ENCODE results near the gene TBC1D17.

TBC1D17 gene

GRCh38 chr19:49854378-49855263, 22.9 kb upstream of the TBC1D17 start:
- Histone ChIP-seq H3K27ac (ENCODE audit: low read length) (no peak overlapping the region), H3K4me2 (ENCODE audit: low read depth, low read length) (no peak overlapping the region), H3K79me2 (ENCODE audit: low read length) (peaks cover 32% of the 10 kb centered on the region), H2AFZ (ENCODE audit: low read length) (no peak overlapping the region), H3K9ac (ENCODE audit: low read length) (no peak overlapping the region), H3F3A (ENCODE audit: insufficient read depth, low read length) (peaks cover 19% of the 10 kb centered on the region), H3K9me3 (replicated peaks; ENCODE audit: insufficient read depth, low read length) (no peaks in the 10 kb centered on the region), H3K27me3 (replicated peaks; ENCODE audit: insufficient read depth, low read length) (no peaks in the 10 kb centered on the region), H3K4me1 (ENCODE audit: low read length) (peaks cover 15% of the 10 kb centered on the region), H3K4me3 (ENCODE audit: low read length) (no peak overlapping the region), H3K9me2 (replicated peaks; ENCODE audit: insufficient read depth, low read length) (no peaks in the 10 kb centered on the region), H4K20me1 (ENCODE audit: insufficient read depth, low read length) (no peaks in the 10 kb centered on the region; the same call in 1 of the 2 replicates), H3K36me3 (replicated peaks; ENCODE audit: insufficient read depth, low read length) (no peaks in the 10 kb centered on the region)
- no peak for DNase-seq
- no peak for TF ChIP-seq EZH2phosphoT487 (IDR thresholded peaks at IDR 0.05; ENCODE audit: low read length)
- TF ChIP-seq CTCF (IDR thresholded peaks at IDR 0.05; ENCODE audit: low read length) = no peak
- TF ChIP-seq EZH2 (optimal IDR thresholded peaks at IDR 0.05; ENCODE audit: low read depth, low read length) = no peak

DNA sequence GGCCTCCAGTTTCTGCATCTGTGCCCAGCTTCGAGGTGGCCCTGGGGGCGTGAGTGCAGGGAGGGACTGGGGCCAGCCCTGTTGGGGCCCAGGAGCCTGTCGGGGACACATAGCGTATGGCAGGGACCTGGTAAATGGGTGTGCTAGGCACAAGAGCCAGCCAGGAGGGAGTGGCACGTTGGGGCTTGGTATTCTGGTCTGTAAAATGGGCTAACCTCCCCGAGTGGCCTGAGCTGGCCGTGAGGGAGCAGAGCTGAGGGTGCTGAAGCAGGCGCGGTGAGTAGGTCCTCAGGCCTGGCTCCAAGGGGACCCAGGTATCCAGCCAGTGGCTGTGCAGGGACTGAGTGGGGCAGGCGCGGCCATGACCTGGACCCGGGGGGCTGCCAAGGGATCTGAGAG, 22.2 kb upstream of the TBC1D17 start:
- H3K27me3 ChIP-seq (replicated peaks; ENCODE audit: insufficient read depth, low read length) = no peaks in the 10 kb centered on the region
- H3K9me2 ChIP-seq (replicated peaks; ENCODE audit: insufficient read depth, low read length) = no peaks in the 10 kb centered on the region
- H3K36me3 ChIP-seq (replicated peaks; ENCODE audit: insufficient read depth, low read length) = no peaks in the 10 kb centered on the region
- no peak for DNase-seq
- H3K9me3 ChIP-seq (replicated peaks; ENCODE audit: insufficient read depth, low read length) = no peaks in the 10 kb centered on the region
- H3K4me1 ChIP-seq (ENCODE audit: low read length) = peaks cover 12% of the 10 kb centered on the region
- no peak overlapping the region for H3K9ac ChIP-seq (ENCODE audit: low read length)
- H3K27ac ChIP-seq (ENCODE audit: low read length) = no peak overlapping the region
- peaks cover 19% of the 10 kb centered on the region for H3F3A ChIP-seq (ENCODE audit: insufficient read depth, low read length)
- no peak overlapping the region for H2AFZ ChIP-seq (ENCODE audit: low read length)
- no peak overlapping the region for H3K4me3 ChIP-seq (ENCODE audit: low read length)
- no peaks in the 10 kb centered on the region; the same call in 1 of the 2 replicates for H4K20me1 ChIP-seq (ENCODE audit: insufficient read depth, low read length)
- H3K79me2 ChIP-seq (ENCODE audit: low read length) = peaks cover 29% of the 10 kb centered on the region
- TF ChIP-seq EZH2 (optimal IDR thresholded peaks at IDR 0.05; ENCODE audit: low read depth, low read length) = no peak
- no peak for TF ChIP-seq EZH2phosphoT487 (IDR thresholded peaks at IDR 0.05; ENCODE audit: low read length)
- TF ChIP-seq CTCF (IDR thresholded peaks at IDR 0.05; ENCODE audit: low read length) = no peak
- H3K4me2 ChIP-seq (ENCODE audit: low read depth, low read length) = no peak overlapping the region

DNA sequence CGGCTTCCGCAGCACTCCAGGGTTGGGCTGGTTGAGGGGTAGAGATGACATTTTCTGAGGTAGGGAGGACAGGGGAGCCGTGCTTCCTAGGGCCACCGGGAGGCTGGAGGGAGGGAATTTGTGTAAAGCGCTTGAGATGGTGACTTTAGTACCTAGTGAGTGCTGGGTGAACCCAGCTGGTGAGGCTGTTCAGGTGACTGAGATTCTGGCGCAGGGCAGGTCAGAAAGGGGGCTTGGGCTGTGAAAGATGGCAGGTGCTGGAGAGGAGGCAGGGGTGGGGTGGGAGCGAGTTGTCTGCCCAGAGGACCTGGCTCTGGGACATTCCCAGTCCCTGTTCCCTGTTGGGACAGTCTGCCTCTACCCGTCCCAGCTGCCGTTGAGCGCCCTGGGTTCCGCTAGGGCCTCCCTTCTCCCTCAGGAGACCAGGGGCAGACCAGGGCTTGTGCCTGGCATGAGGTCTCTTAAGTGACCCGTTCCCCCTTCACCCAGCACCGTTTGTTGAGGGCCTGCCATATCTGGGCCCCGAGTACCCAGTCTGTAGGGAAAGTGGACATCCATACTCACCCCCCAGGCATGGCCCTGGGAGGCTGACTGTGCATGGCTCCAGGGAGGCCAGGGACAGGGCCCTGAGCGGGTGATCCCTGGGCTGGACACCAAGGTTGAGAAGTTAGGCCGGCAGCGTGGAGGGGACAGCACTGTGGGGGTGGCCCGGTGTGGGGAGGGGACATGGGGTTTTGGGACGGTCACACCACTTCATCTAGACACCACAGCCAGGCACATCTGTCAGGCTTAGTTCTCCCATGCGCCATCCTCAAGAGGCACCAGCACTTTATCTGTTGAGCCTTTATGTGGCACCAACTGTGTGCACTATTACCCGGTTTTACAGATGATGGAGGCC, 21.6 kb upstream of the TBC1D17 start:
- no peak overlapping the region for H3K4me2 ChIP-seq (ENCODE audit: low read depth, low read length)
- no peaks in the 10 kb centered on the region; the same call in 1 of the 2 replicates for H4K20me1 ChIP-seq (ENCODE audit: insufficient read depth, low read length)
- peaks cover 29% of the 10 kb centered on the region for H3K79me2 ChIP-seq (ENCODE audit: low read length)
- DNase-seq = no peak
- H3K4me3 ChIP-seq (ENCODE audit: low read length) = no peak overlapping the region
- no peak overlapping the region for H3K9ac ChIP-seq (ENCODE audit: low read length)
- H3K9me2 ChIP-seq (replicated peaks; ENCODE audit: insufficient read depth, low read length) = no peaks in the 10 kb centered on the region
- H3F3A ChIP-seq (ENCODE audit: insufficient read depth, low read length) = peaks cover 19% of the 10 kb centered on the region
- H3K9me3 ChIP-seq (replicated peaks; ENCODE audit: insufficient read depth, low read length) = no peaks in the 10 kb centered on the region
- TF ChIP-seq EZH2phosphoT487 (IDR thresholded peaks at IDR 0.05; ENCODE audit: low read length) = no peak
- no peak for TF ChIP-seq EZH2 (optimal IDR thresholded peaks at IDR 0.05; ENCODE audit: low read depth, low read length)
- no peak for TF ChIP-seq CTCF (IDR thresholded peaks at IDR 0.05; ENCODE audit: low read length)
- H3K27ac ChIP-seq (ENCODE audit: low read length) = no peak overlapping the region
- H3K4me1 ChIP-seq (ENCODE audit: low read length) = peaks cover 12% of the 10 kb centered on the region
- H2AFZ ChIP-seq (ENCODE audit: low read length) = no peak overlapping the region
- H3K36me3 ChIP-seq (replicated peaks; ENCODE audit: insufficient read depth, low read length) = no peaks in the 10 kb centered on the region
- no peaks in the 10 kb centered on the region for H3K27me3 ChIP-seq (replicated peaks; ENCODE audit: insufficient read depth, low read length)

All from MM.1S (cell line).